GM12873 (cell line): Measurements from ENCODE around the gene CLASP1.

Experiments used
- TF ChIP-seq, protein P1 (sequence below): IDR thresholded peaks from 2 replicates; pipeline ENCODE4 v1.5.1; 2012; ENCODE audit warnings: low read depth, mild to moderate bottlenecking, moderate library complexity, low read length, control low read depth; ENCODE audit not compliant: insufficient read depth; ENCODE audit errors: missing control alignments

Gene CLASP1

DNA sequence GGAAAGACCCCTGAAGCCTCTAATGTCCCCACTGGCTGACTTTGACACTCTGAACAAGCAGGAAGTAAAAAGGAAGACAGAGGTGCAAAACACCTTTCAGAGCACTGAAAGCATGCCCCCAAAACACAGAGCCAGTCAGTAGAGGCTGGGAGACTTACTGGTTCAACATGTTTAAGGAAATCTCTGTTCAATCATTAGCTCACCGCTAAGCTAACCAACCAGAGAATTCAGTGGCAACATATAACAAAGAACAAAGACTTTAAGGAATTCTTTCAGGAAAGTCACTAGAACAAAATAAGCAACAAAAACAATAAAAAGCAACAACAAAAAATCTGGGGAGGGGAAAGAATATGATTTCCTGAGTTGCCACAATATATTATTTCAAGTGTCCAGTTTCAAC is 142.6 kb downstream of the CLASP1 start:
- TF ChIP-seq, protein P1, sequence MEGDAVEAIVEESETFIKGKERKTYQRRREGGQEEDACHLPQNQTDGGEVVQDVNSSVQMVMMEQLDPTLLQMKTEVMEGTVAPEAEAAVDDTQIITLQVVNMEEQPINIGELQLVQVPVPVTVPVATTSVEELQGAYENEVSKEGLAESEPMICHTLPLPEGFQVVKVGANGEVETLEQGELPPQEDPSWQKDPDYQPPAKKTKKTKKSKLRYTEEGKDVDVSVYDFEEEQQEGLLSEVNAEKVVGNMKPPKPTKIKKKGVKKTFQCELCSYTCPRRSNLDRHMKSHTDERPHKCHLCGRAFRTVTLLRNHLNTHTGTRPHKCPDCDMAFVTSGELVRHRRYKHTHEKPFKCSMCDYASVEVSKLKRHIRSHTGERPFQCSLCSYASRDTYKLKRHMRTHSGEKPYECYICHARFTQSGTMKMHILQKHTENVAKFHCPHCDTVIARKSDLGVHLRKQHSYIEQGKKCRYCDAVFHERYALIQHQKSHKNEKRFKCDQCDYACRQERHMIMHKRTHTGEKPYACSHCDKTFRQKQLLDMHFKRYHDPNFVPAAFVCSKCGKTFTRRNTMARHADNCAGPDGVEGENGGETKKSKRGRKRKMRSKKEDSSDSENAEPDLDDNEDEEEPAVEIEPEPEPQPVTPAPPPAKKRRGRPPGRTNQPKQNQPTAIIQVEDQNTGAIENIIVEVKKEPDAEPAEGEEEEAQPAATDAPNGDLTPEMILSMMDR: no peak

DNA sequence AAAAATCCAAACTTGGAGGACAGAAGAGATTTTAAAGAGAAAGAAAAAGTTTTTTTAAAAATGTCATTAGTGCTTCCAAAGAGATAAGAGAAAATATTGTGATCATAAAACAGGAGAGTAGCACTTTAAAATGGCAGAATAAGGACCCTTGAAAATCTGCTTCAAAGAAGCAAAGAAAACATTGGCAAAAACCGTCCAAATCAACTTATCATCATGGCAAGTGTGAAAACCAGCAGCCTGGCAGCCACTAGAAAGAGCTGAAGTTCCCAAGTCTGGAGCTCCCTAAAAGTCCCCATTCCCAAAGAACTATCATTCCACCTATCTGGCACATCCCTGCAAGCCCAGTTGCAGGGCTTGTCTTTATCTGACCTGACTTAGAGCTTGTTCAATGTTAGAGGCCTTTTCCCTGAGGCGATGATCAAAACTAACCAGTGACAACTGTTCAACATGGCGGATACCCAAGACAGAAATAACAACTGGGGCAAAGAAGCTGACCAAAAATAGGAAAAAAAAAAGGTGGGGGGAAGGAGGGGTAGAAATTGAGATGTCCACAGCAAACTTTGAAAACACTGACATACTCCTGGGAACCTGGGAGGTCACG is 143.2 kb downstream of the CLASP1 start:
- TF ChIP-seq, protein P1: no peak

DNA sequence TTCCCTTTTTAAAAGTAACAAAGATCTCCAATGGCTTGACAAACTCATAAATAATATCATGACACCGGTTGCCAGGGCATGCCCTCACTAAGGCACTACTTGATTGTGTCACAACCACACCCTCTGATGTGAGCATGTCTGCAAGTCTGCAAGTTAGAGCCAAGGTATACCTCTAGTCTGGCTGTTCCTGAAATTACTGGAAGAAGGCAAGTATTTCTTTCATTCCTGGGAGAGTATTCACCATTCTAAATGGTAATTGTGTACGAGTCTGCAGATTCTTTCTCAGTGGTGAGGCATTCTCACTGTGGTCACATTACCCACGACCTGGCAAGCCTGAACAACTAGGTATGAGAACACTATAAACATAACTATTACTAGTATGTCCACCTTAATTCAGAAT is 144.3 kb downstream of the CLASP1 start:
- TF ChIP-seq, protein P1: no peak

DNA sequence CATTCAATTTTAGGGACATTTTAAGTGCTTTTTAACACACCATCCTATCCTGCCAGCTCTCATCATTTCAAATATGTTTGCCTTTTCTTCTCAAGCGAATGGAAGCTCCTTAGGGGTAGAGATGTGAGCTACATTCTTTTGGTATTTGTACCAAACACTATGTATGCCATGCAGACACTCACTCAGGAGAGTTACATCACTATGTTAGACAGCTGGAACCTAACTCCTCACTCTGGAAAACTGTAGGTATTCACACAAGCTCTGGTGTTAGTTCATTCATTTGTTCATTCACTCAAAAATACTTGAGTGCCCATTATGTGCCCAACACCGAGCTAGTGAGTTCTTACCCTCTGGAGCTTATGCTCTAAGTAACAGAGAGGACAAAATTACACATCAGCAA is 144.9 kb downstream of the CLASP1 start:
- TF ChIP-seq, protein P1: no peak

DNA sequence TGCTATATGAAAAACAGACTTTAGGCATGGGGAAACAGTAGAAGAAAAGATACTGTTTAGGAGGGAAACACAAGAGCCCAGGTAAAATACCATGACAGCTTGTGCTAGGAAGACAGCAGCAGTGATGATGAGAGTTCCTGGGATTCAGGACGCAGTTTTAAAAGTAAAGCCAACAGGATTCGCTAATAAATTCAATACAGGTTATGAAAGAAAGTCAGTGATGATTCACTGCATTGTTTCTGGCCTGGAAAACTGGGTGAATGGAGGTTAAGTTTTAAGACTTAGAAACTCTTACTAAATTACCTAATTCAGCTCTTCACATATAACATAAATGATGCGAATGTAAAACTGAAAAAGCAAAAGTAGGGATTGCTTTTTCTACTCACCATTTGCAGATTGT is 146.5 kb downstream of the CLASP1 start:
- TF ChIP-seq, protein P1: no peak

DNA sequence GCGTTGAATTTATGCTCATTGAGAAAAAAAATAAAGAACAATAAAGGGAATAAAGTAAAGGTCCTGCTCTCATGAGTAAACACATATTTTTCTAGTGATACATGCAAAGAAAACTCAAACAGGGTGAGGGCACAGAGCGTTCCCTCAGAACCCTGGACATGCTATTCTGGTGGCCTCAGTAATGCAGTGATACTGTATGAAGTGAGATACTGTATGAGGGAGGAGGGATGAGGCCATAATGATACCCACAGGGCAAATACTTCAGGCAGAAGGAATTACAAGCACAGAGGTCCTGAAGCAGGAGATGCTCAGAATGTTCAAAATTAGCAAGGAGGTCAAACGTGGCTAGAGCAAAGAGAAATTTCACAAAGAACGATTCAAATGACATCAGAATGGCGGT is 147.0 kb downstream of the CLASP1 start:
- TF ChIP-seq, protein P1: no peak

DNA sequence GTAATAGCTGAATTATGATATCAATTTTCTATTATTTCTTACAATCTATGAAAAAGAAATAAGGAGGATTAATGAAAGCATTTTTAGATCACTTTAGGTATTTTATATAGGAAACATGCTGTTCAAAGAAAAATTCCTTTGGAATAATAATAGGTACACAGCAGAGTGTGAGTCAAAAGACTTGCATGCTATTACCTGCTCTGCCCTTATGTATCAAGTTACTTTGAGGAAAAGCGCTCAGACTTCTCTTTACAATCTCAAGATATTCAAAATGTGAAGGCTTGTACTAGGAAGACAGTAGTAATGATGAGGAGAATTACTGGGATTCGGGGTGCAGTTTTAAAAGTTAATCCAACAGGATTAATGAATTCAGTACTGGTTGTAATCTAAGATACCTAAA is 147.7 kb downstream of the CLASP1 start:
- TF ChIP-seq, protein P1: no peak
